KOPT-K1 (cell line): ENCODE measurements around the gene LIN9.
"Not testable (repeated sequence)": the region's sequence is repeated elsewhere in the genome, so short reads cannot be mapped to it uniquely, and the experiment has no call there.

ENCODE experiments used
- H3K27ac ChIP-seq: fragments of 200-600 bp; sonication (generic); 2 replicates; pipeline ENCODE4 v1.5.1; 2016; ENCODE audit warnings: antibody characterized with exemption, mild to moderate bottlenecking, low read depth, low read length; ENCODE audit not compliant: poor library complexity, severe bottlenecking
- H3K36me3 ChIP-seq: fragments of 200-600 bp; sonication (generic); 2 replicates; pipeline ENCODE4 v1.5.1; 2017; ENCODE audit warnings: antibody characterized with exemption, mild to moderate bottlenecking, low read length, moderate library complexity; ENCODE audit not compliant: insufficient read depth
- H3K9me3 ChIP-seq: fragments of 200-600 bp; sonication (generic); 2 replicates; pipeline ENCODE4 v1.5.1; 2017; ENCODE audit warnings: antibody characterized with exemption, low read length, mild to moderate bottlenecking; ENCODE audit not compliant: insufficient read depth, poor library complexity, severe bottlenecking

The LIN9 gene

DNA sequence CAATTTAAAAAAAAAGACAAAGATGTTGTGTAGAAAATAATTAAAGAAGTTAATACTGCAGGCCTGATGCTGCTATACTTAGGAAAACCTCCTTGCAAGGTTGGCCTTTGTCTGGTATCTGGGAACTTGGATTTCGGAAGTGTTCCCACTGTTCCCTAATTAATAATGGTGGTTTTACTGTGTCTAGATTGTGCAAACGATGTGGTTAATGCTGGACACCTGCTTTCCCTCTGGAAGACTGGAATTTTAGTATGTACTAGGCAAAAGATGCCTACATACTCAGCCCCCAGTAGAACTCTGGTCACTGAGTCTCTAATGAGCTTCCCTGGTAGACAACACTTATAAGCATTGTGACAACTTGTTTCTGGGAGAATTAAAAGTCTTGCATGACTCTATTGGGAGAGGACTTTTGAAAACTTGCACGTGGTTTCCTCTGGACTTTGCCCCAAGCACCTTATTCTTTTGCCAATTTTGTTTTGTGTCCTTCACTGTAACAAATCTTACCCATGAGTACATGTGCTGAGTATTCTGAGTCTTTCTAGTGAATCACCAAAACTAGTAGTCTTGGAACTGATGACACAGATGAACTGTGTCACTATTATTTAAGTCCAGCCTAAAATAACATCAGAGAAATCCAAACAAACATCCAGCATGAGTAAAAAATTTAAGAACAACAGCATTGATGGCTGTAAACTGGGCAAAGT is 40.4 kb downstream of the LIN9 start:
- H3K9me3 ChIP-seq = no peaks in the 10 kb centered on the region
- H3K27ac ChIP-seq = no peak overlapping the region
- peaks cover 92% of the 10 kb centered on the region for H3K36me3 ChIP-seq

DNA sequence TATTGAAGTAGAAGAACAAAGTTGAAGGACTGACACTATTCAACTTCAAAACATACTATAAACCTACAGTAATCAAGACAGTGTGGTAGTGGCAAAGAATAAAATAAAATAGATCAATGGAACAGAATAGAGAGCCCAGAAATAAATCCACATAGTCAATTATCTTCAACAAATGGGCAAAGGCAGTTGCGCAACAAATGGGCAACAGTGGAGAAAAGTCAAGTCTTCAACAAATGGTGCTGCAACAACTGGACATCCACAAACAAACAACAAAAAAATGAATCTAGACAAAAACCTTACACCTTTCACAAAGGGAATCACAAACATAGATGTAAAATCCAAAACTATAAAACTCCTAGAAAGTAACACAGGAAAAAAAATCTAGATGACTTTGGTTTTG is 47.1 kb downstream of the LIN9 start:
- H3K36me3 ChIP-seq = peaks cover 94% of the 10 kb centered on the region
- peaks cover 38% of the 10 kb centered on the region for H3K9me3 ChIP-seq

DNA sequence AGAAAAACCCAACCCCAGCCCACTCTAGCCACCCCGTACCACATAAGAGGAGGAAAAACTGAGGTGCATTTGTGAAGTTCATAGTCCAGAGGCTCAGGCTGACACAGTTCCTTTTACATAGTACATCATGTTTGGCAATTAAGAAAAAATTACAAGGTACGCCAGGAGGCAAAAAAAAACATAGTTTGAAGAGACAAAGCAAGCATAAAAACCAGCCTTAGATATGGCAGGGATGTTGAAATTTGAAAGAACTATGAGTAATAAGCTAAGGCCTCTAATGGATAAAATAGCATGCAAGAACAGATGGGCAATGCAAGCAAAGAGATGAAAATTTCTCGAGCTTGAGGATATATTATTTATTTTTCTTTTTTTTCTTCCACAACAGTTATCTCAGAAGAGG is 53.6 kb downstream of the LIN9 start:
- peaks cover 78% of the 10 kb centered on the region for H3K36me3 ChIP-seq
- H3K27ac ChIP-seq = no peak overlapping the region
- peaks cover 15% of the 10 kb centered on the region for H3K9me3 ChIP-seq

More for the DNA sequence above, 47.1 kb downstream of the LIN9 start:
- no peak overlapping the region for H3K27ac ChIP-seq

DNA sequence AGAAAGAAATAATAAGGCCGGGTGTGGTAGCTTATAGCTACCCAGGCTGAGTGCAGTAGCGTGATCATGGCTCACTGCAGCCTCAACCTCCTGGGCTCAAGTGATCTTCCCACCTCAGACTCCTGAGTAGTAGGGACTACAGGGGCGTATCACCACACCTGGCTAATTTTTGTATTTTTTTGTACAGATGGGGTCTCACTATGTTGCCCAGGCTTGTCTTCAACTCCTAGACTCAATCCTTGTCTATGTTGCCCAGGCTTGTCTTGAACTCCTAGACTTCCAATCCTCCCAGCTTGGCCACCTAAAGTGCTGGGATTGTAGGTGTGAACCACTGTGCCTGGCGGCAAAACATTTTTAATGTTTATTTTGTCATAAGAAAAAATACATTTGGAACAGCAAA is 55.0 kb downstream of the LIN9 start:
- no peak overlapping the region for H3K27ac ChIP-seq
- H3K9me3 ChIP-seq = peaks cover under 1% of the 10 kb centered on the region
- H3K36me3 ChIP-seq = peaks cover 78% of the 10 kb centered on the region

DNA sequence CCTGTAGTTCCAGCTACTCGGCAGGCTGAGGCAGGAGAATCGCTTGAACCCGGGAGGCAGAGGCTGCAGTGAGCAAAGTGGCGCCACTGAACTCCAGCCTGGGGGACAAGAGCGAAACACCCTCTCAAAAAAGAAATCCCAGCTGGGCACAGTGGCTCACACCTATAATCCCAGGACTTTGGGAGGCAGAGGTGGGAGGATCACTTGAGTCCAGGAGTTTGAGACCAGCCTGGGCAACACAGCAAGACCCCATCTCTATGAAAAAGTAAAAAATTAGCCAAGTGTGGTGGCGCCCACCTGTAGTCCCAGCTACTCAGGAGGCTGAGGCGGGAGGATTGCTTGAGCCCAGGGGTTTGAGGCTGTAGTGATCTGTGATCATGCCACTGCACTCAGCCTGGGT is 56.1 kb downstream of the LIN9 start:
- not testable (repeated sequence) for H3K9me3 ChIP-seq, H3K27ac ChIP-seq
- peaks cover 76% of the 10 kb centered on the region for H3K36me3 ChIP-seq

DNA sequence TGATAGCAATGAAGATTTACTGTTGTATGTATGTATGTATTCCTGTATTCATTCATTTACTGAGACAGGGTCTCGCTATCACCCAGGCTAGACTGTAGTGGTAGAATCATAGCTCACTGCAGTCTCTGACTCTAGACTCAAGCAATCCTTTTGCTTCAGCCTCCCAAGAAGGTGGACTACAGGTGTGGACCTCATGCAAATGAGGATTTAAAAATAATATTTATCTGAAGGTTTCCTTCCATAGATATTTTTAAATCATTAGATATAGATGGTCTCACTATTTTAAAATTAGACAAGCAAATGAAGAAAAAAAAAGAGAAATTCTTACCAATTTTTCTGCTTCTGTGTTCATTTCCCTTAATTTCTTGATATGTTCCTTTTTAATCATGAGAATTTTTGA is 58.5 kb downstream of the LIN9 start:
- no peak overlapping the region for H3K27ac ChIP-seq
- no peaks in the 10 kb centered on the region for H3K9me3 ChIP-seq
- H3K36me3 ChIP-seq = peaks cover 87% of the 10 kb centered on the region

DNA sequence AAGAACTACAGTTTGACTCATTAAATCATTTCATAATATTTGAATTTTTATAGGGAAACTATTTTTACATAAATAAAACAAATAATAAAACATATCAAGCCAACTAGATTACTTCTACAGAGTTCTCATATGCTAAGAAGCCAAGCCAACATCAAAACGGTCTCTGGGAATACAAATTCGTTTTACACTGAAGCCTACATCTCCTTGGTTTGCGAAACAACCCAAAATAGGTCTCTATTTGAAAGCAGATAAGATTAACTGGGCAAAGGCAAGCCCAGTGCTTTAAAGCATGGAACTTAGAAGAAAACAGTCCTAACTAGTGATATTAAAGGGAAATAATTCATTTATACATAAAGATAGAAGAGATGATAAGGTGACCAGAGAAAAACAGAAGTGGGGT is 60.2 kb downstream of the LIN9 start:
- no peak overlapping the region for H3K27ac ChIP-seq
- no peaks in the 10 kb centered on the region for H3K9me3 ChIP-seq
- H3K36me3 ChIP-seq = peaks cover 85% of the 10 kb centered on the region

DNA sequence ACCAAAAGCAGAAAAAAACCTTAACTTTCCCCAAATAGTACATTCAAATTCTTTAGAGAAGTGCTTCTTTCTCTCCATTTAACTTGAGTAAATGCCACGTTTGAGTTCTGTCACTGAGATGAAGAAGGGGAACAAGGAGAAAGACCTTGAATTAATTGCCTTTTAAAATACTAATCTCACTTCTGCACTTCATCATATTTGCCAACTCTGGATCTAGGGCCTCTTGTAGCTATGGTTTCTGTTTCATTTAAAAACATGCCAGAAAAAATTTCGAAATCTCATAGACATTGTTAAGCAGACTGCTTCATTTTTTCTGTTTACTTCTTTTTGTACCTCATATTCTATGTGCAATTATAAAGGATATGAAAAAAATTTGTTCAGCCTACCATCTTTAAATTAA is 60.9 kb downstream of the LIN9 start:
- Histone ChIP-seq H3K9me3 (no peaks in the 10 kb centered on the region), H3K36me3 (peaks cover 77% of the 10 kb centered on the region), H3K27ac (no peak overlapping the region)

DNA sequence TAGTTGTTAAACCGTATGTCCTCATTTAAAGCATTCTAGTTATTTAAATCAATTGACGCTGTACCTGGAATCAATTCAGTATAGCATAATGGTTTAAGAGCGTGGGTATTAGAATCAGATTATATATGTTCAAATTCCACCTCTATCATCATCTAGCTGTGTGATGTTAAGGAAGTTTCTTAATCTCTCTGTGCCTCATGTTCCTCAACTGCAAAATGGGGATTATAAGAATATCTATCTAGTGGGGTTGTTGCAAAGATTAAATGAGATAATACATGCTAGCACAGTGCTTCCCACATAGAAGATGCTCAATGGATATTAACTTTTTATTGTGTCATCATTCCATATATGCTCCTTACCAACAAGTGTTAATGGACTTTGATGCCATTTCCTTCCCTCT is 69.5 kb downstream of the LIN9 start:
- H3K36me3 ChIP-seq = peaks cover 75% of the 10 kb centered on the region
- no peak overlapping the region for H3K27ac ChIP-seq
- no peaks in the 10 kb centered on the region for H3K9me3 ChIP-seq

DNA sequence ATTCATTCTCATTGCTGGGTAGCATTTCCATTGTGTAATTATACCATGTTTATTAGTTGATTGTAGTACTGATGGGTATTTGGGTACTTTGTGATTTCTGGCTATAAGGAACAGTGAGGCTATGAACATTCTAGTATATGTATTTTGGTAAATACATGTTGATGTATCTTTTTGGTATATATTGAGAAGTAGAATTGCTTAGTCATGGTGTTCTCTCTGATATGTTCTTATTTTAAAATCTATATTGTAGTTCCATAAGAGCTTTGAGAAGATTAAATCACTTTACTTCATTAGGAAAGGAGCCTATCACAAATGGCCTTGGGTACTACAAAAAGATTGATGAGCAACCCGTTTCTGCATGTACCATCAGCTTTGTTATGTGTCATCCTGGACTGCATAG is 72.1 kb downstream of the LIN9 start:
- H3K27ac ChIP-seq = no peak overlapping the region
- H3K36me3 ChIP-seq = peaks cover 95% of the 10 kb centered on the region
- no peaks in the 10 kb centered on the region for H3K9me3 ChIP-seq

DNA sequence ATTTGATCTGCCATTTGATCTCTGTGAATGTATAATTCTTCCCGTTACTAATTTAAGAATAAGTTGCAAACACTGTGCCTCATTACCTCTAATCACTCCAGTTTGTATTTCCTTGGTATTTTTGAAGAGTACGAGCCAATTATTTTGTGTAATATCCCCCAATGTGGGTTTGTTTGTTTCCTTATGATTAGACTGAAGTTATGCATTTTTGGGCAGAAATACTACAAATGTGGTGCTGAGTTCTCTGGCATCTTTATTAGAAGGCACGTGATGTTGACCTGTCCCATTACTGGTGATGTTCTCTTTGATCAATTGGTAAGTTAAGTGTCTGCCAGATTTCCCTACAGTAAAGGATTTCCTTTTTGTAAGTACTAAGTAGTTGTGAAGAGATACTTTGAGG is 75.2 kb downstream of the LIN9 start:
- Histone ChIP-seq H3K27ac (no peak overlapping the region), H3K9me3 (no peaks in the 10 kb centered on the region), H3K36me3 (peaks cover 94% of the 10 kb centered on the region)

DNA sequence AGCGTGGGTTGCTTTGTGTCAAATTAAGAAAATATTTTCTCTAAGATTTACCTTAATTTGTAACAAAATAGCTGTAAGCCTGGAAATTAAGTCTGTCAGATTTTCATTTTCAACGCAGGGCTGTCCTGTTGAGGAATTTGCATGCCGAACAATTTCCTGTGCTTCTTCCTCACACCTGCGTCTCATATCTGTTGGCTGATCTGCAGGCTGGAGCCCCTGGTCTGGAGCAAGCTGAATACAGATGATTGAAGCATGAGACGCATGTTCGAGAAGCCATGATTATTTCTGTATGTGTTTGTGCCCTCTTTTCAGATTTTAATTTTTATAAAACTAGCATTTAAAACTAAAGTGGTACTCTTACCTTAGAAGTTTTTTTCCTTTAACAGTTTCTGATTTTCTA is 75.7 kb downstream of the LIN9 start:
- Histone ChIP-seq H3K9me3 (no peaks in the 10 kb centered on the region), H3K36me3 (peaks cover 94% of the 10 kb centered on the region), H3K27ac (no peak overlapping the region)

DNA sequence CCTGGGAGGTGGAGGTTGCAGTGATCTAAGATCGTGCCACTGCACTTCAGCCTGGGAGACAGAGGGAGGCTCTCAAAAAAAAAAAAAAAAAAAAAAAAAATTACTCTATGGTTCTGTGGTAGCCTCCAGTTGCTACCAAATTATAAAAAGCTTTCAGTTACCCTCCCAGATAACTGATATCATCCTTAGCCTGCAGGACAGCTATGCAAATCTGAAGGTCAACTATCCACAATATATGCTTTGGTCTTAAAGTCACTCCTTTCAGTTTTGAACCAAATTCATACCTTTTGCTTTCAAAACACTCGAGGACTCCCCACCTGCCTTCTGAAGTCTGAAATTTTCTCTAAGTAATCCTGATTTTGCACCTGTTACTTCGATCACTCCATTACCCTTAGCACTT is 82.4 kb downstream of the LIN9 start:
- no peak overlapping the region for H3K27ac ChIP-seq

DNA sequence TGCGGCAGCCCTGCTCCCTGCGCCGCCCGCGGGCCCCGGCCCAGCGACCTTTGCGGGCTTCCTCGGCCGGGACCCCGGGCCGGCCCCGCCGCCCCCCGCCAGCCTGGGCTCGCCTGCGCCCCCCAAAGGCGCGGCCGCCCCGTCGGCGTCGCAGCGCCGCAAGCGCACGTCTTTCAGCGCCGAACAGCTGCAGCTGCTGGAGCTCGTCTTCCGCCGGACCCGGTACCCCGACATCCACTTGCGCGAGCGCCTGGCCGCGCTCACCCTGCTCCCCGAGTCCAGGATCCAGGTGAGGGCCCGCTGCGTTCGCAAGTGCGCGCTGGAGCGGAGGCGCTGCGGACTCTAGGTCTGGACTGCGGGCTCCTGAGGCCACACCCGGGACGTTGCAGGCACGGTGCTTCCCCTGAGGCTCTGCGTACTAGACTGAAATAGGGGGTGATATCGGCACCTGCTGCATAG is 85.1 kb downstream of the LIN9 start:
- H3K9me3 ChIP-seq = no peaks in the 10 kb centered on the region
- H3K27ac ChIP-seq = no peak overlapping the region
- peaks cover 7% of the 10 kb centered on the region; the same call in 1 of the 2 replicates for H3K36me3 ChIP-seq

More for the DNA sequence above, 82.4 kb downstream of the LIN9 start:
- no peaks in the 10 kb centered on the region for H3K9me3 ChIP-seq
- H3K36me3 ChIP-seq = peaks cover 32% of the 10 kb centered on the region

DNA sequence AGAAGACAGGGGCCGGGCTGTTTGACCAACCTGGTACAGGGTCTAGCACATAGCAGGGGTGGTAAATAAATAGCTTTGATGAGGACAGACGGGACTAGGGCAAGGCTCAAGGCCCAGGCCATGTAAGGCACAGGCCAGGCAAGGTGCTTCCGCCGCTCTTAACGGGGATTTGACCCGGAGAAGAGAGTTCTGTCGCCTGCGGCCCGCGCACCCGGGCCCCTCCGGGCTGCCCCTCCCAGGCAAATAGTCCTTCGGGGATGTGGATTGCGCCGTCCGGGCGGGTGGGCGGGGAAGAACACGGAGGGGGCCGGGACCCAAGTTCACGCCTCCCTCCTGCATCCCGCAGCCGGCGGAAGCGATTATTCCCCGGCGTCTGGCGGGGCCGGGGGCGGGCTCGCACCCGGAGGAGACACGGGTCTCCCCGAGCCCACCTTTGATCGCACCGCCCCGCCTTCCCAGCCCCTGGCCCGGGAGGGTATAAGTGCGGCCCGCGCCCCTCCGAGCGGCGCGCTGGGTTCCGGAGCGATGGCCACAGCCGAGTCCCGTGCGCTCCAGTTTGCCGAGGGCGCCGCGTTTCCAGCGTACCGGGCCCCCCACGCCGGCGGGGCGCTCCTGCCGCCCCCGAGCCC is 85.7 kb downstream of the LIN9 start, which contains the start of gene MIXL1:
MIXL1 (plus strand) TSS at position 508 of the 629 bp plus-strand sequence; CDS start at position 526, 18 bp downstream.
- 0 out of 2 replicates have a peak, but pooled peaks cover 1% of the 10 kb centered on the region for H3K36me3 ChIP-seq
- no peaks in the 10 kb centered on the region for H3K9me3 ChIP-seq
- no peak within 1 kb of the TSS for H3K27ac ChIP-seq

DNA sequence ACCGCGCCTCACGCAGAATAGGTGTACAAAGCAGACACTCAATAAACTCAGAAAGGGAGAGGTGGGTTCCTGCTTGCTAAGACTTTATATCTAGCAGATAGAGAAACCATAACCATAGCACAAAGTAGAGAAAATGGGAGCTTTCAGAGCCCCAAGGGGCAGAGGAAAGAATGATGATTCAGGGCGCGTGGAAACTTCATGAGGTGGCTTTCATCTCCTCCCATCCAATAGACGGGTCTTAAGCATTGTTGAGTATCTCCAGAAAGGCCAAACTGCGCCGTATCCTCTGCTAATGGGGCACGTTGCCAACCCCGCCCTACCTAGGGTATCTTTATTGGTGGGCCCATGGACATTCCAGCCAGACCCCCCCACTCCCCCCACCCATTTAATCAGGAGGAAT is 86.3 kb downstream of the LIN9 start:
- Histone ChIP-seq H3K9me3 (no peaks in the 10 kb centered on the region), H3K36me3 (no peaks in the 10 kb centered on the region), H3K27ac (no peak overlapping the region)
